Bone marrow (tissue), 2 donors: ENCODE results near the gene PPP1R14D.
A peak's percentile ranks its signal among the peaks of the same experiment; 100 is the strongest.

Source experiments
- DNase-seq, 2 donors: peaks; one replicate each; lab custom pipeline; 2025; lab: John Stamatoyannopoulos, UW

PPP1R14D gene

GRCh38 chr15:40782609-40783227 lies 45.8 kb downstream of the PPP1R14D start:
- DNase-seq: peak; percentile 10 to 28

- no peak for DNase-seq
These were observed 51.9 kb downstream of the PPP1R14D start for GRCh38 chr15:40776537-40777141.

- DNase-seq: no peak
These were observed 52.6 kb downstream of the PPP1R14D start for GRCh38 chr15:40775740-40776536.

- no peak for DNase-seq
These were observed 53.5 kb downstream of the PPP1R14D start for GRCh38 chr15:40775007-40775406.

- DNase-seq: no peak
These were observed 54.6 kb downstream of the PPP1R14D start for GRCh38 chr15:40773902-40774301.

- DNase-seq: no peak
These were observed 55.0 kb downstream of the PPP1R14D start for GRCh38 chr15:40773496-40773895.

GRCh38 chr15:40772014-40772413 lies 56.5 kb downstream of the PPP1R14D start:
- no peak for DNase-seq

GRCh38 chr15:40771242-40771641 lies 57.3 kb downstream of the PPP1R14D start:
- no peak for DNase-seq

GRCh38 chr15:40770147-40770721 lies 58.3 kb downstream of the PPP1R14D start:
- DNase-seq: no peak

- peak in 1 of 2 donors; percentile 94 for DNase-seq
These were observed 59.0 kb downstream of the PPP1R14D start, which contains the start of gene C15orf62 for GRCh38 chr15:40769274-40770146. Gene C15orf62 (plus strand): TSS chr15:40769980. CDS start chr15:40770496, 516 bp downstream.

GRCh38 chr15:40768521-40769273 lies 59.8 kb downstream of the PPP1R14D start:
- DNase-seq: peak in 1 of 2 donors; percentile 51

GRCh38 chr15:40767838-40768500 lies 60.5 kb downstream of the PPP1R14D start:
- no peak for DNase-seq

GRCh38 chr15:40766906-40767837 lies 61.3 kb downstream of the PPP1R14D start:
- DNase-seq: no peak

- DNase-seq: no peak
These were observed 62.2 kb downstream of the PPP1R14D start for GRCh38 chr15:40766194-40766815.
